Measurements from ENCODE around the gene ALOX5AP. TPM values are rescaled to one million over a fixed set of nuclear protein-coding genes. Genes with fewer than 3 reads are reported as not detected.

Gene ALOX5AP
- total RNA-seq, 6 donors from 2014 or later, result 36.7 to 298 (median 151) TPM

- H3K4me3 ChIP-seq, result peak overlapping the region in 3 of 4 donors; percentile 4 to 35 (median 25)
- peak; percentile 55 to 59 for ATAC-seq (ENCODE audit: low FRiP score in 2 of 2)
- peak overlapping the region; percentile 70 to 85 (median 77) for H3K27ac ChIP-seq
- H3K27me3 ChIP-seq, result no peaks in the 10 kb centered on the region
- H3K9me3 ChIP-seq, result no peaks in the 10 kb centered on the region
- peak in 1 of 2 donors; percentile 52 for DNase-seq
- peaks cover 20 to 30% (median 23%) of the 10 kb centered on the region in 4 donors for H3K4me1 ChIP-seq
- 64 to 75% methylated on average over 3 of the region's 3 CpGs for WGBS, 2 donors
- H3K36me3 ChIP-seq, result no peaks in the 10 kb centered on the region
- no peak for TF ChIP-seq POLR2A (IDR thresholded peaks at IDR 0.05)
- no peak for TF ChIP-seq EP300 (IDR thresholded peaks at IDR 0.05)
- TF ChIP-seq POLR2AphosphoS5 (IDR thresholded peaks at IDR 0.05), result peak; percentile 38 to 45
Observed at GRCh38 chr13:30737511-30738337, 2.4 kb downstream of the ALOX5AP start.

GRCh38 chr13:30738526-30739236, 3.3 kb downstream of the ALOX5AP start:
- no peak for DNase-seq
- WGBS, 2 donors, result 67 to 74% methylated on average over 8 to 9 of the region's 9 CpGs
- no peak for TF ChIP-seq POLR2AphosphoS5 (IDR thresholded peaks at IDR 0.05)
- H3K36me3 ChIP-seq, result no peaks in the 10 kb centered on the region
- H3K27me3 ChIP-seq, result no peaks in the 10 kb centered on the region
- ATAC-seq (ENCODE audit: low FRiP score in 2 of 2), result no peak
- H3K4me1 ChIP-seq, result peaks cover 29 to 40% (median 32%) of the 10 kb centered on the region in 4 donors
- H3K27ac ChIP-seq, result peak overlapping the region; percentile 70 to 85 (median 77)
- no peaks in the 10 kb centered on the region for H3K9me3 ChIP-seq
- H3K4me3 ChIP-seq, result peak overlapping the region in 1 of 4 donors; percentile 22

GRCh38 chr13:30739237-30739528, 3.8 kb downstream of the ALOX5AP start:
- H3K36me3 ChIP-seq, result no peaks in the 10 kb centered on the region
- H3K27me3 ChIP-seq, result no peaks in the 10 kb centered on the region
- ATAC-seq (ENCODE audit: low FRiP score in 2 of 2) (no peak), DNase-seq (no peak)
- no peak for TF ChIP-seq EP300 (IDR thresholded peaks at IDR 0.05)
- TF ChIP-seq POLR2AphosphoS5 (IDR thresholded peaks at IDR 0.05), result no peak
- no peak for TF ChIP-seq POLR2A (IDR thresholded peaks at IDR 0.05)
- TF ChIP-seq CTCF (IDR thresholded peaks at IDR 0.05), result no peak
- H3K9me3 ChIP-seq, result no peaks in the 10 kb centered on the region
- peak overlapping the region in 1 of 4 donors; percentile 22 for H3K4me3 ChIP-seq
- peak overlapping the region; percentile 70 to 85 (median 77) for H3K27ac ChIP-seq
- H3K4me1 ChIP-seq, result peaks cover 33 to 44% (median 37%) of the 10 kb centered on the region in 4 donors
- WGBS, 2 donors, result 78 to 81% methylated on average over 2 of the region's 2 CpGs

- WGBS, 2 donors, result 42 to 51% methylated on average over 14 of the region's 14 CpGs
- Histone ChIP-seq H3K27me3 (no peaks in the 10 kb centered on the region), H3K36me3 (no peaks in the 10 kb centered on the region), H3K9me3 (no peaks in the 10 kb centered on the region), H3K27ac (peak overlapping the region; percentile 70 to 85 (median 77)), H3K4me1 (peaks cover 36 to 47% (median 42%) of the 10 kb centered on the region in 4 donors), H3K4me3 (peak overlapping the region in 1 of 4 donors; percentile 22)
- DNase-seq, result no peak
- TF ChIP-seq POLR2AphosphoS5 (IDR thresholded peaks at IDR 0.05) (peak in 1 of 2 donors; percentile 30), POLR2A (IDR thresholded peaks at IDR 0.05) (peak in 1 of 4 donors; percentile 21), EP300 (IDR thresholded peaks at IDR 0.05) (no peak)
- no peak for ATAC-seq (ENCODE audit: low FRiP score in 2 of 2)
Observed at GRCh38 chr13:30739761-30740642, 4.7 kb downstream of the ALOX5AP start.

- H3K4me3 ChIP-seq, result no peak overlapping the region
- ATAC-seq (ENCODE audit: low FRiP score in 2 of 2) (no peak), DNase-seq (no peak)
- H3K9me3 ChIP-seq, result no peaks in the 10 kb centered on the region
- H3K36me3 ChIP-seq, result no peaks in the 10 kb centered on the region
- WGBS, 2 donors, result 86 to 89% methylated on average over 6 of the region's 6 CpGs
- peaks cover 50 to 71% (median 60%) of the 10 kb centered on the region in 4 donors for H3K4me1 ChIP-seq
- no peak for TF ChIP-seq POLR2AphosphoS5 (IDR thresholded peaks at IDR 0.05)
- TF ChIP-seq CTCF (IDR thresholded peaks at IDR 0.05), result no peak
- TF ChIP-seq POLR2A (IDR thresholded peaks at IDR 0.05), result no peak
- no peak for TF ChIP-seq EP300 (IDR thresholded peaks at IDR 0.05)
- H3K27ac ChIP-seq, result peak overlapping the region; percentile 68 to 85 (median 80)
- no peaks in the 10 kb centered on the region for H3K27me3 ChIP-seq
Observed at GRCh38 chr13:30742901-30743300, 7.6 kb downstream of the ALOX5AP start.

Measured in upper lobe of left lung (tissue), 6 donors.